Upper lobe of left lung (tissue), 4 donors: ENCODE results near the gene CDKN1B.

Experiments
- POLR2A ChIP-seq, 4 donors: fragments of 450-650 bp; IDR thresholded peaks; one replicate each; pipeline ENCODE4 v1.5.1; 2016 to 2017; ENCODE audit warnings: antibody characterized with exemption in 4 of 4, mild to moderate bottlenecking in 2 of 4
- POLR2AphosphoS5 ChIP-seq, 2 donors: sonication (generic); formaldehyde crosslinking; IDR thresholded peaks; one replicate each; pipeline ENCODE4 v1.5.1; 2017; ENCODE audit warnings: antibody characterized with exemption in 2 of 2
- TF ChIP-seq, protein P1 (sequence below), 6 experiments: fragments of 450-650 bp in 4 of 6; fragments of 200-600 bp in 2 of 6; sonication (generic) in 2 of 6; IDR thresholded peaks; one replicate each; pipeline ENCODE4 v1.5.1; 2016 to 2019; ENCODE audit warnings: antibody characterized with exemption in 6 of 6

DNA sequence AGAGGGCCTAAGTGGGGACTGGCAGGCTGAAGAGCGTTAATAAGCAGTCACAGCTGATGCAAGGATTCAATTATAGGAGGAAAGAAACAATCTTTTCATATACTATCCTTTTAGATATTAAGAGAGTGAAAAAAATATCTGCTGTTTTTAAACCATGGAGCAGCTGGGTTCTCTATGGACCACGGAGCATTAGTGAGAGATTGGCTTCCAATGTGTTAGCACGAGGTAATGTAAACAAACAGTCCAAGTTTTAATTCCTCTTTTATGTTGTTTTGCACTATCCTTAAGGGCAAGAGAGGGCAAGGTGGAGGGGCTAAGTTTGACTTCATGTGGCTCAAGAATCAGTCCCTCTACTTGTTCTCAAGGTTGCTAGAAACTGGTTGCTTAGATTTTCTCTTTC is 30.9 kb downstream of the CDKN1B start:
- TF ChIP-seq, protein P1, sequence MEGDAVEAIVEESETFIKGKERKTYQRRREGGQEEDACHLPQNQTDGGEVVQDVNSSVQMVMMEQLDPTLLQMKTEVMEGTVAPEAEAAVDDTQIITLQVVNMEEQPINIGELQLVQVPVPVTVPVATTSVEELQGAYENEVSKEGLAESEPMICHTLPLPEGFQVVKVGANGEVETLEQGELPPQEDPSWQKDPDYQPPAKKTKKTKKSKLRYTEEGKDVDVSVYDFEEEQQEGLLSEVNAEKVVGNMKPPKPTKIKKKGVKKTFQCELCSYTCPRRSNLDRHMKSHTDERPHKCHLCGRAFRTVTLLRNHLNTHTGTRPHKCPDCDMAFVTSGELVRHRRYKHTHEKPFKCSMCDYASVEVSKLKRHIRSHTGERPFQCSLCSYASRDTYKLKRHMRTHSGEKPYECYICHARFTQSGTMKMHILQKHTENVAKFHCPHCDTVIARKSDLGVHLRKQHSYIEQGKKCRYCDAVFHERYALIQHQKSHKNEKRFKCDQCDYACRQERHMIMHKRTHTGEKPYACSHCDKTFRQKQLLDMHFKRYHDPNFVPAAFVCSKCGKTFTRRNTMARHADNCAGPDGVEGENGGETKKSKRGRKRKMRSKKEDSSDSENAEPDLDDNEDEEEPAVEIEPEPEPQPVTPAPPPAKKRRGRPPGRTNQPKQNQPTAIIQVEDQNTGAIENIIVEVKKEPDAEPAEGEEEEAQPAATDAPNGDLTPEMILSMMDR (IDR thresholded peaks at IDR 0.05) = no peak
- TF ChIP-seq POLR2A (IDR thresholded peaks at IDR 0.05) (no peak), POLR2AphosphoS5 (IDR thresholded peaks at IDR 0.05) (no peak)
